Measurements from ENCODE around the gene GAL3ST2.
"Not testable (repeated sequence)": the region's sequence is repeated elsewhere in the genome, so short reads cannot be mapped to it uniquely, and the experiment has no call there.

Gene GAL3ST2

GRCh38 chr2:241776336-241777169, at the start of gene GAL3ST2:
TSS of gene GAL3ST2 (plus strand) at chr2:241776822. CDS start at chr2:241776956, 134 bp downstream.
- DNase-seq = no peak

- no peak for DNase-seq
These were observed 48.6 kb upstream of the GAL3ST2 start for GRCh38 chr2:241728000-241728399.

- no peak for DNase-seq
These were observed 48.0 kb upstream of the GAL3ST2 start for GRCh38 chr2:241728627-241729026.

GRCh38 chr2:241729868-241730267, 46.8 kb upstream of the GAL3ST2 start:
- no peak for DNase-seq

GRCh38 chr2:241730671-241731293, 45.8 kb upstream of the GAL3ST2 start:
- DNase-seq = no peak

GRCh38 chr2:241732513-241733186, 44.0 kb upstream of the GAL3ST2 start:
- DNase-seq = peak; percentile 35 to 55

- no peak for DNase-seq
These were observed 43.0 kb upstream of the GAL3ST2 start for GRCh38 chr2:241733391-241734207.

GRCh38 chr2:241734208-241734466, 42.5 kb upstream of the GAL3ST2 start:
- no peak for DNase-seq

GRCh38 chr2:241734467-241735208, 42.0 kb upstream of the GAL3ST2 start, which contains the start of gene D2HGDH:
TSS of gene D2HGDH (plus strand) at chr2:241734630. CDS start at chr2:241735225, 595 bp downstream.
- DNase-seq = peak; percentile 90 to 92

GRCh38 chr2:241736111-241736510, 40.5 kb upstream of the GAL3ST2 start:
- DNase-seq = no peak

GRCh38 chr2:241738040-241738686, 38.5 kb upstream of the GAL3ST2 start:
- no peak for DNase-seq

GRCh38 chr2:241739177-241739576, 37.4 kb upstream of the GAL3ST2 start:
- no peak for DNase-seq

GRCh38 chr2:241739651-241740050, 37.0 kb upstream of the GAL3ST2 start:
- DNase-seq = no peak

GRCh38 chr2:241741016-241741415, 35.6 kb upstream of the GAL3ST2 start:
- DNase-seq = peak; percentile 28 to 41

- DNase-seq = no peak
These were observed 34.2 kb upstream of the GAL3ST2 start for GRCh38 chr2:241742320-241742939.

GRCh38 chr2:241743008-241743407, 33.6 kb upstream of the GAL3ST2 start:
- not testable (repeated sequence) for DNase-seq

- DNase-seq = no peak
These were observed 33.0 kb upstream of the GAL3ST2 start for GRCh38 chr2:241743620-241744019.

- DNase-seq = no peak
These were observed 32.4 kb upstream of the GAL3ST2 start for GRCh38 chr2:241744028-241744754.

- DNase-seq = no peak
These were observed 31.3 kb upstream of the GAL3ST2 start for GRCh38 chr2:241745276-241745675.

GRCh38 chr2:241746084-241746483, 30.5 kb upstream of the GAL3ST2 start:
- no peak for DNase-seq

Data from CD4-positive, alpha-beta T cell treated with Interleukin-1 beta for 1 hour (primary cell).